Mesendoderm (in vitro differentiated cells): Measurements from ENCODE around the gene HSPB7.

ENCODE experiments used
- DNase-seq: peaks from one replicate; pipeline ENCODE4 v3.0.0; 2013
- H2AK5ac ChIP-seq: 2 replicates; pipeline ENCODE4 v1.6.1; 2013; ENCODE audit warnings: low read length, inconsistent platforms
- H2BK120ac ChIP-seq: 2 replicates; pipeline ENCODE4 v1.6.1; 2013; ENCODE audit warnings: low read depth, mild to moderate bottlenecking, low read length, moderate library complexity, mixed read lengths
- H2BK15ac ChIP-seq: replicated peaks from 2 replicates; pipeline ENCODE4 v1.6.1; 2013; ENCODE audit warnings: low read depth, mild to moderate bottlenecking, moderate library complexity
- H2BK5ac ChIP-seq: 2 replicates; pipeline ENCODE4 v1.6.1; 2013; ENCODE audit warnings: low read length, inconsistent platforms
- H3K18ac ChIP-seq: 2 replicates; pipeline ENCODE4 v1.6.1; 2013; ENCODE audit warnings: mild to moderate bottlenecking, low read length, mixed read lengths
- H3K23ac ChIP-seq: one replicate; pipeline ENCODE4 v1.6.1; 2013; ENCODE audit warnings: low read length
- H3K27ac ChIP-seq: 2 replicates; pipeline ENCODE4 v1.5.1; 2013; ENCODE audit warnings: low read depth, mild to moderate bottlenecking, inconsistent platforms, low read length, moderate library complexity
- H3K27me3 ChIP-seq: 2 replicates; pipeline ENCODE4 v1.6.1; 2013; ENCODE audit warnings: low read length, control low read depth, mild to moderate bottlenecking, inconsistent platforms; ENCODE audit not compliant: insufficient read depth, poor library complexity
- H3K36me3 ChIP-seq: 2 replicates; pipeline ENCODE4 v1.6.1; 2013; ENCODE audit warnings: low read length, inconsistent platforms; ENCODE audit not compliant: control insufficient read depth, insufficient read depth
- H3K4ac ChIP-seq: one replicate; pipeline ENCODE4 v1.6.1; 2013; ENCODE audit warnings: low read depth, mild to moderate bottlenecking, low read length, moderate library complexity
- H3K4me1 ChIP-seq: 2 replicates; pipeline ENCODE4 v1.6.1; 2013; ENCODE audit warnings: low read depth, low read length, inconsistent platforms; ENCODE audit not compliant: control insufficient read depth
- H3K4me2 ChIP-seq: 2 replicates; pipeline ENCODE4 v1.6.1; 2013; ENCODE audit warnings: low read length
- H3K4me3 ChIP-seq: 2 replicates; pipeline ENCODE4 v1.5.1; 2013; ENCODE audit warnings: mild to moderate bottlenecking, low read length
- H3K56ac ChIP-seq: one replicate; pipeline ENCODE4 v1.6.1; 2013; ENCODE audit warnings: low read length
- H3K79me1 ChIP-seq: 2 replicates; pipeline ENCODE4 v1.6.1; 2013; ENCODE audit warnings: low read length, inconsistent platforms
- H3K79me2 ChIP-seq: 2 replicates; pipeline ENCODE4 v1.6.1; 2013; ENCODE audit warnings: mild to moderate bottlenecking, low read length; ENCODE audit not compliant: control insufficient read depth, insufficient read depth
- H3K9ac ChIP-seq: 2 replicates; pipeline ENCODE4 v1.6.1; 2013; ENCODE audit warnings: low read length, inconsistent platforms
- H4K5ac ChIP-seq: one replicate; pipeline ENCODE4 v1.6.1; 2013; ENCODE audit warnings: low read length
- H4K8ac ChIP-seq: one replicate; pipeline ENCODE4 v1.6.1; 2013; ENCODE audit warnings: low read depth, mild to moderate bottlenecking, control low read depth, low read length, moderate library complexity
- WGBS: extraction: QIAGEN DNeasy Blood & Tissue Kit; methylation state at CpG from one replicate; pipeline ENCODE4 v1.1.7; 2013; ENCODE audit warnings: low lambda C conversion rate, missing lambda C conversion rate; ENCODE audit not compliant: insufficient coverage; ENCODE audit errors: extremely low coverage; 5-methylcytosine and 5-hydroxymethylcytosine counted together

The HSPB7 gene

GRCh38 chr1:15992582-15993500 lies 25.0 kb downstream of the HSPB7 start:
- Histone ChIP-seq H3K79me2 (no peaks in the 10 kb centered on the region), H3K18ac (no peak overlapping the region), H3K4me2 (no peak overlapping the region), H3K27me3 (no peaks in the 10 kb centered on the region), H3K4me3 (no peak overlapping the region), H3K23ac (no peak overlapping the region), H2BK120ac (no peak overlapping the region), H3K9ac (no peak overlapping the region), H4K8ac (no peak overlapping the region), H3K56ac (no peak overlapping the region), H2BK5ac (no peak overlapping the region), H3K79me1 (no peaks in the 10 kb centered on the region), H3K4me1 (no peaks in the 10 kb centered on the region), H3K4ac (no peak overlapping the region), H3K27ac (no peak overlapping the region), H4K5ac (no peak overlapping the region), H2AK5ac (no peak overlapping the region), H3K36me3 (no peaks in the 10 kb centered on the region), H2BK15ac (no peak overlapping the region)
- no CpG with 5 or more reads among the region's 17 CpGs for WGBS
- DNase-seq = no peak

GRCh38 chr1:15992187-15992553 lies 25.7 kb downstream of the HSPB7 start:
- no peak overlapping the region for H2BK120ac ChIP-seq
- no CpG with 5 or more reads among the region's 7 CpGs for WGBS
- H3K4ac ChIP-seq = no peak overlapping the region
- no peak for DNase-seq
- H2BK15ac ChIP-seq = no peak overlapping the region
- H3K56ac ChIP-seq = no peak overlapping the region
- no peaks in the 10 kb centered on the region for H3K79me1 ChIP-seq
- no peak overlapping the region for H3K27ac ChIP-seq
- H3K79me2 ChIP-seq = no peaks in the 10 kb centered on the region
- H3K18ac ChIP-seq = no peak overlapping the region
- no peaks in the 10 kb centered on the region for H3K36me3 ChIP-seq
- no peak overlapping the region for H3K23ac ChIP-seq
- no peak overlapping the region for H4K8ac ChIP-seq
- H4K5ac ChIP-seq = no peak overlapping the region
- H3K9ac ChIP-seq = no peak overlapping the region
- no peaks in the 10 kb centered on the region for H3K27me3 ChIP-seq
- H2AK5ac ChIP-seq = no peak overlapping the region
- no peak overlapping the region for H3K4me3 ChIP-seq
- H3K4me1 ChIP-seq = no peaks in the 10 kb centered on the region
- H3K4me2 ChIP-seq = no peak overlapping the region
- H2BK5ac ChIP-seq = no peak overlapping the region

GRCh38 chr1:15991427-15992186 lies 26.2 kb downstream of the HSPB7 start:
- Histone ChIP-seq H2BK5ac (no peak overlapping the region), H4K5ac (no peak overlapping the region), H2AK5ac (no peak overlapping the region), H4K8ac (no peak overlapping the region), H3K56ac (no peak overlapping the region), H3K4ac (no peak overlapping the region), H3K27me3 (no peaks in the 10 kb centered on the region), H2BK120ac (no peak overlapping the region), H3K4me1 (no peaks in the 10 kb centered on the region), H3K79me2 (no peaks in the 10 kb centered on the region), H3K23ac (no peak overlapping the region), H3K36me3 (no peaks in the 10 kb centered on the region), H3K79me1 (no peaks in the 10 kb centered on the region), H2BK15ac (no peak overlapping the region), H3K4me3 (no peak overlapping the region), H3K9ac (no peak overlapping the region), H3K4me2 (no peak overlapping the region), H3K27ac (no peak overlapping the region), H3K18ac (no peak overlapping the region)
- no peak for DNase-seq
- no CpG with 5 or more reads among the region's 11 CpGs for WGBS

- Histone ChIP-seq H2BK120ac (no peak overlapping the region), H3K4me3 (no peak overlapping the region), H3K23ac (no peak overlapping the region), H3K79me2 (no peaks in the 10 kb centered on the region), H2BK15ac (no peak overlapping the region), H3K4me1 (no peaks in the 10 kb centered on the region), H4K8ac (no peak overlapping the region), H3K56ac (no peak overlapping the region), H3K4ac (no peak overlapping the region), H3K18ac (no peak overlapping the region), H2BK5ac (no peak overlapping the region), H3K27ac (no peak overlapping the region), H3K36me3 (no peaks in the 10 kb centered on the region), H3K79me1 (no peaks in the 10 kb centered on the region), H3K4me2 (no peak overlapping the region), H3K9ac (no peak overlapping the region), H2AK5ac (no peak overlapping the region), H3K27me3 (no peaks in the 10 kb centered on the region), H4K5ac (no peak overlapping the region)
- WGBS = no CpG with 5 or more reads among the region's 9 CpGs
- DNase-seq = no peak
Measured at GRCh38 chr1:15989776-15990175, 28.1 kb downstream of the HSPB7 start.

GRCh38 chr1:15988856-15989736 lies 28.7 kb downstream of the HSPB7 start:
- Histone ChIP-seq H3K4me2 (no peak overlapping the region), H3K79me1 (no peaks in the 10 kb centered on the region), H3K4ac (no peak overlapping the region), H3K27me3 (no peaks in the 10 kb centered on the region), H4K5ac (no peak overlapping the region), H2BK120ac (no peak overlapping the region), H2AK5ac (no peak overlapping the region), H3K56ac (no peak overlapping the region), H3K4me1 (no peaks in the 10 kb centered on the region), H4K8ac (no peak overlapping the region), H3K79me2 (no peaks in the 10 kb centered on the region), H3K4me3 (no peak overlapping the region), H2BK15ac (no peak overlapping the region), H3K18ac (no peak overlapping the region), H3K9ac (no peak overlapping the region), H3K27ac (no peak overlapping the region), H3K23ac (no peak overlapping the region), H3K36me3 (no peaks in the 10 kb centered on the region), H2BK5ac (no peak overlapping the region)
- DNase-seq = no peak
- 100% methylated on average over 1 of the region's 13 CpGs for WGBS
